Coronary artery (tissue), 2 donors: Measurements from ENCODE around the gene BACE1.

ENCODE experiments used
- DNase-seq: peaks from one replicate; pipeline ENCODE4 v3.0.0-alpha.2; 2017; ENCODE audit warnings: low spot score
- H3K27ac ChIP-seq, 2 donors: fragments of 200-600 bp; sonication (generic); one replicate each; pipeline ENCODE4 v1.5.1; 2016 to 2019
- H3K4me3 ChIP-seq: fragments of 200-600 bp; sonication (generic); 2 replicates; pipeline ENCODE4 v1.5.1; 2016; ENCODE audit warnings: mild to moderate bottlenecking, moderate library complexity
- CTCF ChIP-seq: fragments of 200-600 bp; sonication (generic); IDR thresholded peaks from one replicate; pipeline ENCODE4 v1.5.1; 2019; ENCODE audit warnings: antibody characterized with exemption

Gene BACE1

GRCh38 chr11:117258576-117258975 is 57.5 kb downstream of the BACE1 start:
- no peak for TF ChIP-seq CTCF
- no peak overlapping the region for H3K27ac ChIP-seq
- DNase-seq = no peak
- H3K4me3 ChIP-seq = no peak overlapping the region

- DNase-seq = no peak
- no peak overlapping the region for H3K4me3 ChIP-seq
- no peak overlapping the region for H3K27ac ChIP-seq
- no peak for TF ChIP-seq CTCF
Observed at GRCh38 chr11:117256573-117256972, 59.5 kb downstream of the BACE1 start.

- TF ChIP-seq CTCF = no peak
- H3K4me3 ChIP-seq = no peak overlapping the region
- H3K27ac ChIP-seq = no peak overlapping the region
- no peak for DNase-seq
Observed at GRCh38 chr11:117255966-117256365, 60.1 kb downstream of the BACE1 start.

- Histone ChIP-seq H3K4me3 (no peak overlapping the region), H3K27ac (no peak overlapping the region)
- no peak for TF ChIP-seq CTCF
- no peak for DNase-seq
Observed at GRCh38 chr11:117251506-117251905, 64.5 kb downstream of the BACE1 start.

GRCh38 chr11:117249571-117249970 is 66.5 kb downstream of the BACE1 start:
- no peak for TF ChIP-seq CTCF
- Histone ChIP-seq H3K4me3 (no peak overlapping the region), H3K27ac (no peak overlapping the region)
- DNase-seq = no peak

GRCh38 chr11:117248341-117248740 is 67.7 kb downstream of the BACE1 start:
- H3K27ac ChIP-seq = no peak overlapping the region
- no peak overlapping the region for H3K4me3 ChIP-seq
- no peak for DNase-seq
- TF ChIP-seq CTCF = no peak

- Histone ChIP-seq H3K4me3 (no peak overlapping the region), H3K27ac (no peak overlapping the region)
- no peak for DNase-seq
- no peak for TF ChIP-seq CTCF
Observed at GRCh38 chr11:117239295-117239694, 76.8 kb downstream of the BACE1 start.
